Measurements from ENCODE around the gene ANKRD36. TPM values are rescaled to one million over a fixed set of nuclear protein-coding genes. Genes with fewer than 3 reads are reported as not detected.
"Not testable (repeated sequence)": the region's sequence is repeated elsewhere in the genome, so short reads cannot be mapped to it uniquely, and the experiment has no call there.

Gene ANKRD36
- total RNA-seq, 1 experiment from 2014 or later = 84.2 TPM

- DNase-seq; H3K9me2 ChIP-seq (replicated peaks; ENCODE audit: insufficient read depth, low read length); H3K4me1 ChIP-seq (ENCODE audit: low read length); H2AFZ ChIP-seq (ENCODE audit: low read length); H3K9ac ChIP-seq (ENCODE audit: low read length); H3K79me2 ChIP-seq (ENCODE audit: low read length); H3K27ac ChIP-seq (ENCODE audit: low read length); H3K4me3 ChIP-seq (ENCODE audit: low read length); H3K27me3 ChIP-seq (ENCODE audit: low read length); H3K9me3 ChIP-seq (ENCODE audit: low read length); H4K20me1 ChIP-seq (ENCODE audit: insufficient read depth, low read depth, low read length); H3K36me3 ChIP-seq (ENCODE audit: insufficient read depth, low read length); H3K4me2 ChIP-seq (ENCODE audit: low read depth, low read length, poor library complexity, severe bottlenecking): not testable (repeated sequence)
Observed at GRCh38 chr2:97276232-97276798, 163.4 kb downstream of the ANKRD36 start.

- H3K36me3 ChIP-seq (ENCODE audit: insufficient read depth, low read length); DNase-seq; H3K9me3 ChIP-seq (ENCODE audit: low read length); H3K9me2 ChIP-seq (replicated peaks; ENCODE audit: insufficient read depth, low read length); H3K4me2 ChIP-seq (ENCODE audit: low read depth, low read length, poor library complexity, severe bottlenecking); H3K4me3 ChIP-seq (ENCODE audit: low read length); H3K4me1 ChIP-seq (ENCODE audit: low read length); H3K9ac ChIP-seq (ENCODE audit: low read length); H3K27ac ChIP-seq (ENCODE audit: low read length); H2AFZ ChIP-seq (ENCODE audit: low read length); H4K20me1 ChIP-seq (ENCODE audit: insufficient read depth, low read depth, low read length); H3K79me2 ChIP-seq (ENCODE audit: low read length); H3K27me3 ChIP-seq (ENCODE audit: low read length): not testable (repeated sequence)
Observed at GRCh38 chr2:97285187-97285586, 172.2 kb downstream of the ANKRD36 start.

DNA sequence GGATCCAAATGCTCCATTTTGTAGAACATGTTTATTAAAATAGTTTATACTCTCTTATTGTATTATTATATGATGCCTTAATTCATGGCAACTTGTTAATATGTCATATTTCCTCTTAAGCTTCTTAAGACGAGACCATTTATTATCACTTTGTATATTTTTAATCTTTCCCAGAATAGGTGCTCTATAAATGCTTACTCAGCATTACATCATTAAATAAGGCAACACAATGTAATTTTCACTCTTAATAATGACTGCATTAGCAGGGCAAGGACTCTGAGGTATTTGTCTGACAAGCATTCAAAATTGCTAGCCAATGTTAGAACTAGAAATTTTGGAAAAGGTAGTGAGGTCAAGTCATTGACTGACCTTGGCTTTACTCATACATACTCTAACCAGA, 180.7 kb downstream of the ANKRD36 start:
- not testable (repeated sequence) for H2AFZ ChIP-seq (ENCODE audit: low read length); H3K27ac ChIP-seq (ENCODE audit: low read length); H3K9me3 ChIP-seq (ENCODE audit: low read length); H3K9ac ChIP-seq (ENCODE audit: low read length); H4K20me1 ChIP-seq (ENCODE audit: insufficient read depth, low read depth, low read length); DNase-seq; H3K27me3 ChIP-seq (ENCODE audit: low read length); H3K4me1 ChIP-seq (ENCODE audit: low read length); H3K79me2 ChIP-seq (ENCODE audit: low read length); H3K4me3 ChIP-seq (ENCODE audit: low read length); H3K9me2 ChIP-seq (replicated peaks; ENCODE audit: insufficient read depth, low read length); H3K4me2 ChIP-seq (ENCODE audit: low read depth, low read length, poor library complexity, severe bottlenecking); H3K36me3 ChIP-seq (ENCODE audit: insufficient read depth, low read length)

Small RNA genes within 50 kb of the gene (small RNA-seq; reads per million reads assigned to genes)
- gene RN7SL313P = not detected

Other genes starting within 250 kb of the ANKRD36 start
- gene SEMA4C, start 243.1 kb upstream of the ANKRD36 start, total RNA-seq (2014; rRNA removed; shearing (Covaris generic); ENCODE audit: low replicate concordance) = 2.5 and 6.3 TPM in 2 replicates
- gene FAM178B, start 126.6 kb upstream of the ANKRD36 start, total RNA-seq (2014; rRNA removed; shearing (Covaris generic); ENCODE audit: low replicate concordance) = not detected in 2 replicates
- gene FAHD2B, start 18.3 kb upstream of the ANKRD36 start, total RNA-seq (2014; rRNA removed; shearing (Covaris generic); ENCODE audit: low replicate concordance) = 33.0 and 42.8 TPM in 2 replicates